Stimulated activated CD4-positive, alpha-beta T cell treated with anti-CD3 and anti-CD28 coated beads, Interleukin-2, amount 100 ng/mL, for 4 hours (primary cell): Measurements from ENCODE around the gene USP35.
"Not testable (repeated sequence)": the region's sequence is repeated elsewhere in the genome, so short reads cannot be mapped to it uniquely, and the experiment has no call there.

Experiments used
- DNase-seq: peaks from one replicate; pipeline ENCODE4 v3.0.0-alpha.2; 2020; ENCODE audit warnings: low read depth

Gene USP35

DNA sequence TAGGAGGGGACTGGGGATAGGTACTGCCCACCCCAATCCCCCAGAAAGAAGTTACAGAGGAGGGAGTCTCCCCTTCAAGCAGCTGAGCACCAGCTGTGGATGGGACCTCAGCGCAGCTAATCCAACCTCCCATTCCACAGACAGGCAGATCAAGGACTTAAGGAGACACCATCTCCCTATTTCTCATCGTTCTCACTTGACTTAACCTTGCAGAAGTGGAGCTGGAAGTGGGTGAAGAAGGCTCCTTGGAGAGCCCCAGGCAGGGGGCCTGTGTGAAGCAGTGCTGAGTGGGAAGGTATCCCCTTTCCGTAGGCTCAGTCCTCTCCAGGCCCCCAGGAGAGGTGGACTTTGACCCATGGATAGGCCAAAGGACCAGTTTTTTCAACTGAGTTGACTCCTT lies 27.3 kb downstream of the USP35 start:
- no peak for DNase-seq

DNA sequence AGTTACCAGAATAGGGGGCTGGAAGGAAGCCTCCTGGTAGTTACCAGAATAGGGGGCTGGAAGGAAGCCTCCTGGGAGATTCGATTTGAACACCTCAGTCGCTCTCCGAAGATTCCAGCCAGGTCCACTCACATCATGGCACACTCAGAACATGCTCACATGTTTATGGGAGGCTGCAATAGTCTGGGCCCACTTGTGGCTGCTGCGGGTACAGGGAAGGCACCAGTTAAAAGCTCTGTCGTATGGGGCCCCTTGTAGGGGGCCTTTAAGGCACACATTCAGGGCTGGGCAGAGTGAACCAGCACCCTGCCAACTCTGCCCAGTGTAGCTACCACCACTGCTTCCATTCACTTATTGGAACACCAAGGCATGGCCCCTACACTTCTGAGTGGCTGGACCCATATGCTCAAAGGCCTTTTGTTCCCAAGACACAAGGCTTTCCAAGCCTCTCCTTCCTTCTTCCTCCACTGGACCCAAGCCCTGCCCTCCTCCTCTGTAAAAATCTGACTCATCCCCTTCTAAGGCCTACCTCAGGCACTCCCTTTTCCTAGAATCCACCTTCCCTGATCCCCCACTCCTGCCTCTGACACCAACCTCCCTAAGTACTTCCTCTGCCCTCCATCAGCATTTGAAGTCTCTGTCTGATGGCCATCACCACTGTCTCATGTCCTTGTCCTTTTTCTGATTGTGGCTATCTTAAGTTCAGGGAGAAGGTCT lies 28.0 kb downstream of the USP35 start:
- no peak for DNase-seq

DNA sequence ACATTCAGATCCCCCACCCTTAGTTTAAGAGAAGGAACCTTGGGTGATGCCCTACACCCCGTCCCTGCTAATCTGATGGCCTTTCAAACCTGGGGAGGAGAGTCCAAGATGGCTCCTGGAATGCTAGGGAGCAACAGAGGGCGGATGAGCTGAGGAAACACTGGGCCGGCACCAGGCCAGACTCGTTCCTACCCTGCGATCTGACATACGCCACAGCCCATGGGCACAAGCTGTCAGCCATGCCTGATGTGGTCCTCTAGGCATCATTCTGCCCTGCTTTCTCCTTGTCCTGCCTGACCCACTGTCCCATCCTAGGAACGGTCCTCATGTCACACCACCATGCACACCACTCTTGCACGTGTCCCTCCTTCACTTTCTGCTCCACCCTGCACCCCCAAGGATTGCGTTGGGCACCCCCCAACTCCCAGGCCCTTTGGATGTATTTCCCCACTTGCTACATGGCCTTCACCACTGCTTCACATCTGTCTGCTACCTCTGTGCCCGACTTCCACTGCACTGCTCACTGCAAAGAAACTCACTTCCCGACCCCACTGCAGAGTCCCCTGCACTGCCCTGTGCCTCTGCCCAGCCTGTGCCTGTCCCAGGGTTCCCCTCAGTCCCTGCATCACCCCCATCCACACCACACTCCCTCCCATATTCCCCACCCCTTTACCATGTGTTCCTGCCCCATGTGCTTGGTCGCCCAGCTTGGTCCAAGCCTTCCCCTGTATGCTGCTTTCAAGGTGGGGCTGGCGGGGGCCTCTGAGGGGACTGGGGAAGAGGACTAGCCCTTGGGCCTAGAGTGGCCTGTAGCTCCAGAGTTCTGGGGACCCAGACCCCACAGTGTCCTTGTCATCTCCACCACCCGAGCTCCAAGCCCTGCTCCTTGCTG lies 29.2 kb downstream of the USP35 start:
- DNase-seq: no peak

DNA sequence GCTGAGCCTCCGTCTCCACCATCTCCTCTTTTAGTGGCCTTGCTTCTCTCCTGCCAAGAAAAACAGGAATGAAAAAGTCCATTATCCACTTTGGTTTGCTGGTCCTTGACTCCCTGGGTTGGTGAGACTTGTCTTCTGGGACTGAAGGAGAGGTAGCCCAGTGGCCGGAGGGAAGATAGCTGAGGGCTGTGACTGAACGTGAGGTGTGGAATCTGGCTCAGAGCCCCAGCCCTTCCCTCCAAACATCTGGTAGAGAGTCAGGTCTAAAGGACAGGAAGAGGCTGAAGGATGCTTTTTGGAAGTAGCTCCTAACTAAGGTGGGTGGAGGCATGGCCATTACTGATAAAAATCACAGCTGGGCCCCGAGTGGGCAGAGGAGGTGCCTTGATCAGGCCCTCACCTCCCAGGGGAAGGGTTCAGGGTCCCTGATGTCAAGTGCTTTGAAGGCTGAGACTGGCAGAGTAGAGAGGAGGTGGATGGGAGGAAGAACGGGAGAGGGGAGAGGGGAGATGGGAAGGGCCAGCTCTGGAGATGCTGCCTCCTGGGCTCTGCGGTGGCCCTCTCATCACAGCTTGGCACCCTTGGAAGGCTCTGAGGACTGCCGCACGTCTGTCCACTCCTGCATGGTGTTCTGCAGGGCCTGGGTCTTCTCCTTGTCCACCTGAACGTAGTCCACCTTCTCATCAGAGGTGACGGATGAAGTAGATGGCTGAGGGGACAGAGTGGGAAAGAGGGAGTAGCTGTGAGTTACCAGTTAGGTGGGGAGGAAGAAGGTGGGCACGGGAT lies 30.2 kb downstream of the USP35 start:
- DNase-seq: no peak

DNA sequence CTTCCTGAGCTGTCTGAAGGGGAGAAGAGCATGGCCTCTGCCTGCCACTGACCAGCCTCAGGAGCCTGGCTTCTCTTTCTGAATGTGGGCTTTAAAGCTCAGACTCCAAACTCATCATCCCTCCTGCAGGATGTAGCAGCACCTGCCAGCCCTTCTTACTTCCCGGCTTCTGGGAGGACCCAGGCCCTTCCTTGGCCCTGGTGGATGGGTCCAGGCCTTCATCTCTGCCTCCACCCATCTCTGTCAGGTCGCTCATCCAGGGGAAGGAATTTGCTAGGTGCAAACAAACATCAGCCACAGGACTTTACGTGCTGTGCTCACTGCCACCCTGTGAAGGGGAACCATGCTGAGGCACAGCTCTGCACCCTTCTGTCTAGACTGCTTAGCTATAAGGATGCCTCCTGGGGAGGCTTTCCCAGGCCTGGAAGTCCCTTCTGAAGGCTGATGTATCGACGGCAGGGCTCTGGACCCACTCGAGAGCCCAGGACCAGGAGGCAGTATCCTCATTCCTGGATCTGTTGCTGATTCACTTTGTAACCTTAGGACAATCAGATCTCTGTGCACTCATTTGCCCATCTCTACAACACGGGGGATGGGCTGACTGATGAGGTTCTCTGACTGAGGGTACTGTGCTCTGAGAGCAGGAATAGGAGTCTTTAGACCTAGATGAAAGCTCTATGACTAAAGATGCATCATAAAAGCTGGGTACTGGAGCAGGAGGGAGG lies 30.9 kb downstream of the USP35 start:
- DNase-seq: no peak

DNA sequence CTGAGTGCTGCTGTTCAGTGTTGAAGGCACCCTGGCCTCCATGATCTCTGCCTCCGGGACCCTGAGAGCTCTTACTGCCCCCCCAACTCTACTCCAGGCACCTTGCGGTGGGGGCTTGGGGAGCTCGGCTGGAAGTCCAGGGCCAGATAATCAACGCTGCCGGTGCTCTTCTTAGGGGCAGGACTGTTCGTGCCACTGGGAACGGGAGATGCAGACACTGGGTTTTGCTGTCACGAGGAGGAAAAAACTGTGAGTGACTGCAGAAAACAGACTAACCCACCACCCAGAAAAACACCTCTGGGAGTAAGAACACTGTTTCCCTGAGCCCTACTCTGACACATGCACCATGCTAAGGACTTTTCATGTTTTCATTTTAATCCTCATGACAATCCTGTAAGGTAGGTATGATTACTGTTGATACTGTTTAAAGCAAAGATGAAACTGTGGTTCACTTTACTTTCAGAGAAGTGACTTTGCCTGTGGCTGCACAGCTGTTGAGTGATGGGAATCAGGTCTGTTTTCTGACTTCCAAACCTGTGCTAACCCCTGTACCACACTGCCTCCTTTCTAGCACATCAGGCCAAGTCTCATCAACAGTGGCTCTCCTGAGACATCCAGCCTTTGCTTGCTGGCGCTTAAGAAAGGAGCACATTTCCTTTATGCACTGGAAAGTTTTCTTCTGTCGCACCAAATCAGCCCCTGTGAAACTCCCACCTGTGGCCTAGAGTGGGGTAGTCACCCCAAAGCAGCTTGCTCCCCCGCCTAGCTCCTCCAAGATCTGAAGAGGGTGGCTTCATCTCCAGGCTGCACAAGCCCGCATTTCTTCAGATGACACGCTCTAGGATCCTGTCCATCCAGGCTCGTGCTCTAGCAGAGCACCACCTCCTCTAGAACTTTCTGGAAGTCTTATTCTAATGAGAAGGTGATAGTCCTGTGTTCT lies 31.8 kb downstream of the USP35 start:
- DNase-seq: no peak

DNA sequence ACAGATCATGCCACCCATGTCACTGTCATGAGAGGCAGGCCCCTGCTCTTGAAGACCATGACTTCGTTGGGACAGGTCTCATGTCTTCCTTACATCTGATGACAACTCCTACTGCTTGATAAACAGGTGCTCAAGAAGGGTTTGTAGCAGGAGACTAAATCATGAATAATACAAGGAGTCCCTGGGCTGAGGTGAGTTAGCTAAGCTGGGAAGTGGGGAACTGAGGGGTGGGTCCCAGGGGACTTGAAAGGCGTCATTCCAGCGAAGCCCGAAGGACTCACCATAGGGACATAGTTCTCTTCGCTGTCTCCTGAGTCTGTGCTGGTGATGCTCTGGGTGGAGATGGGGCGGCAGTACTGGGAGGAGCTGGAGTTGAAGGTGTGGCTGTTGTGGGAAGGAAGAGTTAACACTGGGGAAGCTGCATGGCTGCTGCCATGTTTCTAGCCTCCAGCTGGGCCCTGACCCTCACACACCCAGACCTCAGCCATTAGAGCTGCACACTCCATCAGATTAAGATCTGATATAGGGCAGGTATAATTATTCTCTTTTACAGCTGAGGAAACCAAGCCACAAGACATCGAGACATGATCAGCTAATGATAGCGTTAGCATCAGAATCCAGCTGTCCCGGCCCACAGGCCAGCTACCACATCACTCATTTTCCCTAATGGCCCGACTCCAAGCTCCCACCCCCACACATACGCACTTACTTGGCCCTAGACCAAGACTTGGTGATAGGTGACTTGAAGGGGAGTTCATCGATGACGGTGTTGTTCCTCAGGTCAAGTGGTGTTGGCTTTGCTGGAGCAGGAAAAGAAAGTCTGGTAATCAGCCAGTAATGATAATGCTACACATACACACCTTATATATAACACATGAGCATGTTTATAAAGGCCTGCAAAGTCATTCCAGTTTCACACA lies 32.9 kb downstream of the USP35 start:
- no peak for DNase-seq

DNA sequence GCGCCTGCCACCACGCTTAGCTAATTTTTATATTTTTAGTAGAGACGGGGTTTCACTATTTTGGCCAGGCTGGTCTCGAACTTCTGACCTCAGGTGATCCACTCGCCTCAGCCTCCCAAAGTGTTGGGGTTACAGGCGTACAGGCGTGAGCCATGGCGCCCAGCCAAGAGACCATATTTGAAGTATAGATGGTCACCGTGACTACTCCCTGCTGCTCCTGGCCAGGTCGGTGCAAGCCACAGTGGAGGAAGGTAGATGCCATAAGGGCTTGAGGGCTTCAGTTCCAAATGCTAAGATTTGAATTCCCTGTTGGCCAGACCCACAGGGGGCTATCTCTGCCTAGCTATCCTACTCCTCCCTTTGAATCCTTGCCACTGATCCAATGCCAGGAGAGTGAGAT lies 34.0 kb downstream of the USP35 start:
- DNase-seq: not testable (repeated sequence)

DNA sequence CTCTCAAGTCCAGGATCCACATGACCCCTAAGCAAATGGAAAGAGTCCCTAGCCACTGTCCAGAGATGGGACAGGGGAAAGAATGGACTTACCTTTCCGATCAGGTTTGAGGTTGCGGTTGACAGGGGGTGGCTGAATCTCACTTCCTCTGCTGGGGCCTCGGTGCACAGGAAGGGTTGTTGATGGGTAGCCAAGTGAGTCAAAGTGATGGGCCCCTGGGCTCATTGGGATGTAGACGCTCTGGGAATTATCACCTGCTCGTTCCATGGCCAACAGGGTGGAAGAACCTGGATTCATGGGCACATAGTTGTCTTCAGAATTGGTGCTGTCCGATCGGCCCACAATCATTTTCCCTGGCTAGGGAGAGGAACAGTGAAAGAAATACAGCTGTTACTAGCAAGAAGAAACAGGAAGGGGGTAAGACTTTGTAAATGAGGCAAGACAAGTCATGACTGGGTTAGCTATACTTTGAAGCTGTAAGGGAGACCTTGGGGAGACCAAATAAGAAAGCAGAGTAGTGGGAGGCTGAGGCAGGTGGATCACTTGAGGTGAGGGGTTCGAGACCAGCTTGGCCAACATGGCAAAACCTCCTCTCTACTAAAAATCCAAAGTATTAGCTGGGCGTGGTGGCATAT lies 34.7 kb downstream of the USP35 start:
- no peak for DNase-seq

DNA sequence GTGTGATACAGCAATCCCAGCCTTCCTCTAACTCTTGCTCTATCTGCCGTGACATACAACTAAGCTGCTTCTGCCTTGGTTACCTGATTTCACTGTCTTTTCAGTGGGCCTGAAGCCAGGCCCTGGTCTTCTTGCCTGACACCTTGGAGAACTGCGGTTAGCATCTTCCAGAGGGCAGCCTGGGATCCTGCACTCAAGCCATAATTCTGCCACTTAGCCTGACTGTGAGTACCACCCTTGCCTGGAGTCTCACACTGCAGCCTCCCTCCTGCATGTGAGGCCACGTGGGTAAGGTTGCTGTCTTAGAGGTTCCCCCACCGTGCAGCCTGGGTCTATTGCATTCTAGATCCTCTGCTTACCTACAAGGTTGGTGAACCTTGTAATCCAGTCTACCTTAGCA lies 35.8 kb downstream of the USP35 start:
- DNase-seq: no peak

DNA sequence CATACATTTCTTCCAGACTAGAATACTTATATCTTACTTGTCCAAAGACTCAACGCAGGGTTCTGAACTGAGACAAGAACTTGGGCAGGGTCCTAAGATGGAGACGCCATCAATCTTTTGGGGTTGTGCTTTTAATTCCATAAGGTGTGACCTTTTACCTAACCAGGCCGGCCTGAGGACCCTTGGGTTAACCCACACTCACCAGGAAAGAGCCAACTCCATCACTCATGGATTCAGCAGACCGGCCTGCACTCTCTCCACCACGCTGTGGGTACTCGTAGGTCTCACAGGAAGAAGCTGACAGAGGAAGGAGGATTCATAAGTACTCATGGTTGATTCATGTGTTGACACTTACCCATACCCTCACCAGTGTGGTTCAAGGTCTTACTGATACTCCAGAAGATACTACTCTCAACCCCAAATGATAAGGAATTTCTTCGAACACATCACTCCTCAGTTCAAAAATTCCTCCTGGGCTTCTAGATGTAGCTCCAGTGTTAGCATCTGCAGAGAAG lies 36.2 kb downstream of the USP35 start:
- no peak for DNase-seq

DNA sequence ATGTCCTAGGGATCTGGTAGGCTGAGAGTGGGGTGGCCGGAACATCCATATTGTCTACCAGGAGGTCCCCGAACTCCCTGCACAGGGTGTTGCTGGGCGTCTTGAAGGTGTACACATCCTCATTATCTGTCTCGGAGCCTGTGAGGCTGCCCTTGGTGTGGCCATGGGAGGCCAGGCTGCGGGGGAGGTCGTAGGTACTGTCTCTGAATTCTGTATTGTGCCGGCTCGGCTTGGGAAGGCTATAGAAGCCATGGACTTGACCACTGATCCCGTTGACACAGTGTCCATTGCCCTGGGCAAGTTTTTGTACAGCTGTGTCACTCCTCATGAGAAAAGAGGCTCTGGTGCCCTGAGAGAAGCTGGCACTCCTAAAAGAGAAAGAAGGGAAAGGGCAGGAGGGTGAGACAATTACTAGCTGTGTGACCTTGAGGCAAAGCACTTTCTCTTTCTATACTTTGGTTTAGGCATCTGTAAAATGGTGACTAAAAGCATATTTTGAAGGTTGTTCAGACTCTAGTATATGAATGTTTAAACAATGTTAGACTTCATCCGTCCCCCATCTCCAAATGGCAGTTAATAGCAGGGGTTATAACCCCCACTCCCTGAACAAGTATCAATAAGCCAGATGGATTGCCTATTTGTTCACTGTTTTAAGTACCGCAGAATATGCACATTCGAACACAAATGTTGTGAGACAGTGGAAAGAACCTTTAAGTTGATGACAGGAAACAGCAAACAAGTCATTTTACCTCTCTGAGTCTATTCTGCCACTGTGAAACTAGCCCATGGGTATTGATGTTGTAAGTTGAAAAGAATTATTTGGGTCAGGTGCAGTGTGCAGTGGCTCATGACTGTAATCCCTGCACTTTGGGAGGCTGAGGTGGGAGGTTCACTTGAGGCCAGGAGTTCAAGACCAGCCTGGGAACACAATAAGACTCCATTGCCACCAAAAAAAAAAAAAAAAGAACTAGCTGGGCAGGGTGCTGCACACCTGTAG lies 38.3 kb downstream of the USP35 start:
- DNase-seq: no peak

DNA sequence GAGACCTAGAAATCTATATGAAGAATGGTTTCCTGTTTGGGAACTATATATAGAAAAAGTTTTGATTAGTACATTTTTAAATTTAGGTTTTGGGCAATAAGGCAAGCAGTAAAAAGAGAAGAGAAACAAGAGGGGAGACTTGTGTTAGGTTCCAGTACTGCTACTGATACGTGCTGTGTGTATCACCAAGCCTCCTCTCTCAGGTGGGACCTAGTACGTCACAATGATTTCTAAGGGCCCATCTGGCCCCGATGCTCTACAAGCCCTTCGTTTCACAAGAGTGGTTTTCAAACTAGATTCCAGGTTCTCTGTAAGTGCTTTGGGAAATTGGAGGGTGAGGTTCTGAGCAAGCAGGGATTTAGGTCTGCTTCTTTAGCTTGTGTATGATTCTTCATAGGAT lies 39.2 kb downstream of the USP35 start:
- DNase-seq: no peak

DNA sequence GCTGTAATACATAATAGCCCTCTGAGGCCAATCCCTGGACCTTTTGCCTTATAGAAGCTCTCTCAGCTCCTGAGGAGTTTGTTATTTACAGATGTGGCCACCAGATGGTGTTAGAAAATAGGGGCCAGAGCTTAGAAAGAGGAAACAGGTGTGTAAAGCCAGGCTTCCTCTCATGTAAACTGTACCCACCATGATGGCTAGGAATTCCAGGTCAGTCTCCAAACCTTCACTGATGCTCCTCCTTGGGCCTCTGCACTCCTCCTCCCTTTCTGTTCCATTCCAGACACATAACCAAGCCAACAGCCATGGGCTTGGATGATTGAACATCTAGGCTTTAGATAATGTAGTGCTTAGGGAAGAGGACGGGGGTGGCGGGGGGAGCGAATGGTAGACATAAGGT lies 39.7 kb downstream of the USP35 start:
- DNase-seq: no peak

DNA sequence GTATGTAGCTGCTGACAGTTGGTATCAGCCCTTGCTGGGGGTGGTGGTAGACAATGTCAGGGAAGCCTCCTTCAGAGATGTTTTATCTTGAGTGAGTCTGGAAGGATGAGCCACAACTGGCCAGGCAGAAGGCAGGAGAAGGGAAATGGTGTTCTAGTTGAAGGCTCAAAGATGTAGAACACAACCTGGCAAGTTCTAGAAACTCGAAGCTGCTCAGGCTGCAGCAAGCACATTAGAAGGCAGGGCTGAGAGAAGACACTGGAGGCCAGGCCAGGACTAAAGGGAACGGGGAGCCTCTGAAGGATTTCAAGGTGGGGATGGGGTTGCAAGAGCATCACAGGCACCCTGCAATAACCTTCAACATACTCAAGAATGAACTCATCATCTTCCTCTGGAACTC lies 40.4 kb downstream of the USP35 start:
- DNase-seq: no peak

DNA sequence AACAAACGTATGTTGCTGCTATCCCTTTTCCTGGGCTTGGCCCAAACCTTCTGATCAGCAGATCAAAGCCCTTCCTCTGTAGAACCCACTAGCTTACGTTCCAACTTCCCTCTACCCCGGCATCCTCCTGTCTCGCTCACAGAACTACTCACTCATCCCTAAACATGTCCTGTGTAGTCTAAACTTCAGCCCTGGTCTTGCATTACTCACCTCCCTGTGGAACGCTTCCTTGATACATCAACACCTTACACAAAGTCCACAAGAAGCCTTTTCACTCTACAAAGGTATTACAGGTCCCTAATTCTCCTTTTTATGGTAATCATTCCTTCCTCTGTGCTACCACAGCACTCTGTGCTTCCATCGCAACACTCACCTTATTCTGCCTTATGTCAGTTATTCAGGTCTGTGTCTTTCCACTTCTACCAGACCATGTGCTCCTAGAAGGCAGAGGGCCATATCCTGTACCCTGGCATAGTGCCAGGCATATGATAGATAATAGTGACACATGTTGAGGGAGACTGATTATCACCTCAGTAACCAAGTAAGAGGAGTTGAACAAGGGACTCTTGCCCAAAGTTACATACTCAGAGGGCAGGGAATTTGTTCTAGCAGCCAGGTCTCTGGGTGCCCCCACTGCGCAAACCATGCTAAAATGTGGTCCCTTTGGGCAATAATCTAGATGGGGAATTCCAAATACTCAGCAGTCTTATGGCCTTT lies 41.6 kb downstream of the USP35 start:
- DNase-seq: no peak

DNA sequence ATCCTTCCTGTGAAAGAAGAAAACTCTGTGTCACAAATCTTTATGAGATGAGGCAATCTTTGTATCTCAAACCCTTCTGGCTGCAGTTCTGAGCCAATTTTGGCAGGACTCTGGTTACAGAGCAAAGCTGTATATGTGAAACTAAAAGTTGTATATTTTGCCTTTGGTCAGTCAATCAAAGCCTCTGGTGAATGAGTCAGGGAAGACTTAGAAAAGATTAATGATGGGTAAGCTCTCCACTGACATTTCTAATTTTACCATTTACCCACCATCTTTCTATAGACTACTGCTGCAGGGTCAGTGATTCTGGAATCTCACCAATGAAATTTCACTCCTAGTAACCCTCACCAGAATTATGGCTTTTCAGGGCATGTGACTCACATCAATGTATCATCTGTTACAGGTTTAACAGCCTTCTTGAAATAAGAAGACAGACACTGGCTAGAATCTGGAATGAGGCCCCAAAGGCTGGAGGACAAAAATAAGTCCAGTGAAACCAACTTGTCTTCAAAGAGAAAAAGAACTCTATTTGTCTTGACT lies 43.3 kb downstream of the USP35 start:
- DNase-seq: no peak
